ENCODE data around the gene PCSK2.

GRCh38 chr20:17210387-17210786, 16.5 kb upstream of the PCSK2 start:
- TF ChIP-seq CTCF (conservative IDR thresholded peaks at IDR 0.05; ENCODE audit: low read depth, low read length) (no peak), EZH2 (IDR thresholded peaks at IDR 0.05; ENCODE audit: borderline replicate concordance, low read depth, low read length, poor library complexity, severe bottlenecking) (no peak)

All from A673 (cell line).